SK-N-SH (cell line): ENCODE measurements around the gene PERCC1. TPM values are rescaled to one million over a fixed set of nuclear protein-coding genes. Genes with fewer than 3 reads are reported as not detected.

Experiments
- CTCF ChIA-PET: fragments of 300-600, 350-600 bp; formaldehyde crosslinking; extraction: SDS; loops from one replicate; lab custom pipeline; 2021; lab: Yijun Ruan, JAX
- POLR2A ChIA-PET: fragments of 350-600 bp; sonication (Branson Sonifier 250); formaldehyde crosslinking; extraction: SDS; loops from one replicate; lab custom pipeline; 2020; ENCODE audit warnings: antibody characterized with exemption, inconsistent platforms; lab: Yijun Ruan, JAX
- DNase-seq: peaks from one replicate; pipeline ENCODE4 v3.0.0; 2012
- H2AFZ ChIP-seq: fragments of 200-600 bp; sonication (generic); 2 replicates; pipeline ENCODE4 v1.8.1; 2016; ENCODE audit warnings: antibody characterized with exemption, mild to moderate bottlenecking, low read depth
- H3F3A ChIP-seq: fragments of 200-600 bp; sonication (generic); replicated peaks from 2 replicates; pipeline ENCODE3; 2016; ENCODE audit warnings: antibody characterized with exemption, mild to moderate bottlenecking; ENCODE audit not compliant: insufficient read depth
- H3K27ac ChIP-seq, 2 experiments: fragments of 200-500 bp in 1 of 2; fragments of 200-600 bp in 1 of 2; sonication (Bioruptor generic) in 1 of 2; sonication (generic), shearing (Covaris generic) in 1 of 2; 2 replicates each; pipeline versions ENCODE4 v1.5.1 to v1.6.1; 2014 to 2016; ENCODE audit warnings: low read depth in 2 of 2, inconsistent platforms in 1 of 2, low read length in 1 of 2, mild to moderate bottlenecking in 1 of 2, mixed read lengths in 1 of 2
- H3K27me3 ChIP-seq: fragments of 200-600 bp; sonication (generic), shearing (Covaris generic); 2 replicates; pipeline ENCODE4 v1.6.1; 2016; ENCODE audit warnings: mixed run types; ENCODE audit not compliant: insufficient read depth
- H3K36me3 ChIP-seq, 2 experiments: fragments of 200-500 bp in 1 of 2; fragments of 200-600 bp in 1 of 2; sonication (Bioruptor generic) in 1 of 2; sonication (generic) in 1 of 2; replicated peaks in 1 of 2; 2 replicates each; pipeline versions ENCODE3 to v1.5.1; 2014 to 2016; ENCODE audit warnings: low read length in 1 of 2, mild to moderate bottlenecking in 1 of 2; ENCODE audit not compliant: insufficient read depth in 2 of 2, control insufficient read depth in 1 of 2
- H3K4me1 ChIP-seq, 2 experiments: fragments of 200-500 bp in 1 of 2; fragments of 200-600 bp in 1 of 2; sonication (Bioruptor generic) in 1 of 2; sonication (generic), shearing (Covaris generic) in 1 of 2; 2 replicates each; pipeline versions ENCODE4 v1.5.1 to v1.6.1; 2014 to 2016; ENCODE audit warnings: low read depth in 1 of 2, low read length in 1 of 2, mixed run types in 1 of 2; ENCODE audit not compliant: insufficient read depth in 2 of 2, control insufficient read depth in 1 of 2
- H3K4me2 ChIP-seq: fragments of 200-600 bp; sonication (generic), shearing (Covaris generic); 2 replicates; pipeline ENCODE4 v1.6.1; 2017; ENCODE audit warnings: mixed run types
- H3K4me3 ChIP-seq, 2 experiments: fragments of 200-500 bp in 1 of 2; fragments of 200-600 bp in 1 of 2; sonication (Bioruptor generic) in 1 of 2; sonication (generic), shearing (Covaris generic) in 1 of 2; 2 replicates each; pipeline versions ENCODE4 v1.5.1 to v1.8.1; 2014 to 2016; ENCODE audit warnings: low read depth in 2 of 2, inconsistent platforms in 1 of 2, low read length in 1 of 2, mild to moderate bottlenecking in 1 of 2, mixed read lengths in 1 of 2, moderate library complexity in 1 of 2
- H3K79me2 ChIP-seq: fragments of 200-600 bp; sonication (generic); 2 replicates; pipeline ENCODE4 v1.8.1; 2017; ENCODE audit warnings: mild to moderate bottlenecking; ENCODE audit not compliant: insufficient read depth
- H3K9ac ChIP-seq: fragments of 200-600 bp; sonication (generic); 2 replicates; pipeline ENCODE4 v1.6.1; 2017; ENCODE audit warnings: mixed run types
- H3K9me2 ChIP-seq: fragments of 200-600 bp; sonication (generic); 2 replicates; pipeline ENCODE4 v1.6.1; 2017; ENCODE audit warnings: mixed run types
- H3K9me3 ChIP-seq: fragments of 200-600 bp; sonication (generic); 2 replicates; pipeline ENCODE4 v1.6.1; 2017; ENCODE audit warnings: mixed run types, mild to moderate bottlenecking, moderate library complexity
- H4K20me1 ChIP-seq: fragments of 200-600 bp; sonication (generic); 2 replicates; pipeline ENCODE4 v1.6.1; 2017; ENCODE audit warnings: mild to moderate bottlenecking, mixed run types; ENCODE audit not compliant: insufficient read depth
- EP300 ChIP-seq, 2 experiments: IDR thresholded peaks; 2 replicates each; pipeline versions ENCODE4 v1.4.0 to v1.6.1; 2012; ENCODE audit warnings: borderline replicate concordance in 1 of 2, low read depth in 1 of 2, low read length in 1 of 2
- EZH2phosphoT487 ChIP-seq: fragments of 200-600 bp; sonication (generic); IDR thresholded peaks from 2 replicates; pipeline ENCODE4 v1.6.1; 2017; ENCODE audit warnings: low read depth, mixed run types, mild to moderate bottlenecking, antibody characterized with exemption, moderate library complexity, borderline replicate concordance
- FOSL2 ChIP-seq: IDR thresholded peaks from 2 replicates; pipeline ENCODE4 v1.4.0; 2012; ENCODE audit warnings: low read depth, mild to moderate bottlenecking, moderate library complexity, borderline replicate concordance
- FOXM1 ChIP-seq: IDR thresholded peaks from 2 replicates; pipeline ENCODE4 v1.4.0; 2012; ENCODE audit warnings: low read depth, mild to moderate bottlenecking
- GABPA ChIP-seq: IDR thresholded peaks from 2 replicates; pipeline ENCODE4 v1.4.0; 2012; ENCODE audit warnings: low read depth, mild to moderate bottlenecking
- GATA2 ChIP-seq: sonication (generic); formaldehyde crosslinking; IDR thresholded peaks from 2 replicates; pipeline ENCODE4 v1.5.0; 2020; ENCODE audit warnings: mild to moderate bottlenecking, missing genetic modification reagents
- MXI1 ChIP-seq: IDR thresholded peaks from 2 replicates; pipeline ENCODE4 v1.6.1; 2012; ENCODE audit warnings: mild to moderate bottlenecking, low read depth, low read length, improper control_type of control experiment
- POLR2AphosphoS5 ChIP-seq: IDR thresholded peaks from 2 replicates; pipeline ENCODE4 v1.6.1; 2012; ENCODE audit warnings: low read depth, low read length
- RAD21 ChIP-seq: IDR thresholded peaks from 2 replicates; pipeline ENCODE4 v1.6.1; 2012; ENCODE audit warnings: mild to moderate bottlenecking, low read length
- RCOR1 ChIP-seq: fragments of 150-350 bp; IDR thresholded peaks from 2 replicates; pipeline ENCODE4 v1.6.1; 2017; ENCODE audit warnings: antibody characterized with exemption, low read length
- RXRA ChIP-seq: IDR thresholded peaks from 2 replicates; pipeline ENCODE4 v1.4.0; 2012; ENCODE audit warnings: low read depth, mild to moderate bottlenecking, borderline replicate concordance
- SIN3A ChIP-seq: IDR thresholded peaks from 2 replicates; pipeline ENCODE4 v1.6.1; 2012; ENCODE audit warnings: low read depth, mild to moderate bottlenecking, low read length, moderate library complexity, borderline replicate concordance
- SMC3 ChIP-seq: IDR thresholded peaks from 2 replicates; pipeline ENCODE4 v1.6.1; 2012; ENCODE audit warnings: low read depth, low read length, improper control_type of control experiment
- TAF1 ChIP-seq: IDR thresholded peaks from 2 replicates; pipeline ENCODE4 v1.6.1; 2012; ENCODE audit warnings: low read depth, mild to moderate bottlenecking, low read length, moderate library complexity, borderline replicate concordance
- TEAD4 ChIP-seq: IDR thresholded peaks from 2 replicates; pipeline ENCODE4 v1.4.0; 2012; ENCODE audit warnings: mild to moderate bottlenecking, borderline replicate concordance; ENCODE audit not compliant: insufficient read depth
- WGBS: methylation state at CpG from one replicate; pipeline ENCODE4 v1.1.6; 2017; ENCODE audit warnings: low lambda C conversion rate; 5-methylcytosine and 5-hydroxymethylcytosine counted together
- polyA plus RNA-seq, 3 experiments: library from polyadenylated mRNA; depleted of rRNA; stranded (reverse); fragments of >200 nt; gene quantifications; 2 replicates each; pipeline ENCODE4 v1.2.3, GENCODE V29; 2012
- TF ChIP-seq, protein P1 (sequence below): IDR thresholded peaks from 2 replicates; pipeline ENCODE4; 2012
- TF ChIP-seq, protein P2 (sequence below): fragments of 200-600 bp; sonication (generic); IDR thresholded peaks from 2 replicates; pipeline ENCODE4 v1.6.1; 2017; ENCODE audit warnings: antibody characterized with exemption, mild to moderate bottlenecking, moderate library complexity

The PERCC1 gene
- polyA plus RNA-seq, 1 of the 3 experiments (the other 2 are of a cell fraction), result not detected

- H3F3A ChIP-seq, result no peaks in the 10 kb centered on the region
- peak overlapping the region in 1 of 2 experiments; percentile 42; a peak in 1 of 4 replicates for H3K27ac ChIP-seq
- H3K27me3 ChIP-seq, result no peaks in the 10 kb centered on the region
- H3K36me3 ChIP-seq, result no peaks in the 10 kb centered on the region
- peak; percentile 53 for DNase-seq
- H3K9me2 ChIP-seq, result no peaks in the 10 kb centered on the region
- no peak overlapping the region; the same call in 1 of the 2 replicates for H3K9ac ChIP-seq
- H3K4me1 ChIP-seq, result peaks cover 0 to 6% of the 10 kb centered on the region in 2 experiments; a peak in 1 of 4 replicates
- peak overlapping the region; percentile 87 for H3K4me2 ChIP-seq
- H3K79me2 ChIP-seq, result peaks cover 40% of the 10 kb centered on the region
- no peaks in the 10 kb centered on the region for H3K9me3 ChIP-seq
- TF ChIP-seq EZH2phosphoT487, result no peak
- TF ChIP-seq TAF1, result no peak
- TF ChIP-seq GATA2 (CRISPR knock-in tag), result no peak
- no peak for TF ChIP-seq POLR2AphosphoS5
- no peak for TF ChIP-seq EP300 (IDR thresholded peaks at IDR 0.05; ENCODE audit: borderline replicate concordance in 1 of 2, low read depth in 1 of 2, low read length in 1 of 2)
- no peak for TF ChIP-seq SMC3
- no peak for TF ChIP-seq RCOR1
- no peak for TF ChIP-seq RXRA
- no peak for TF ChIP-seq FOSL2
- TF ChIP-seq, protein P1, sequence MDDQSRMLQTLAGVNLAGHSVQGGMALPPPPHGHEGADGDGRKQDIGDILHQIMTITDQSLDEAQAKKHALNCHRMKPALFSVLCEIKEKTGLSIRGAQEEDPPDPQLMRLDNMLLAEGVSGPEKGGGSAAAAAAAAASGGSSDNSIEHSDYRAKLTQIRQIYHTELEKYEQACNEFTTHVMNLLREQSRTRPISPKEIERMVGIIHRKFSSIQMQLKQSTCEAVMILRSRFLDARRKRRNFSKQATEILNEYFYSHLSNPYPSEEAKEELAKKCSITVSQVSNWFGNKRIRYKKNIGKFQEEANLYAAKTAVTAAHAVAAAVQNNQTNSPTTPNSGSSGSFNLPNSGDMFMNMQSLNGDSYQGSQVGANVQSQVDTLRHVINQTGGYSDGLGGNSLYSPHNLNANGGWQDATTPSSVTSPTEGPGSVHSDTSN, result no peak
- TF ChIP-seq MXI1, result no peak
- no peak for TF ChIP-seq SIN3A
- TF ChIP-seq RAD21, result no peak
- TF ChIP-seq FOXM1, result no peak
- TF ChIP-seq, protein P2, sequence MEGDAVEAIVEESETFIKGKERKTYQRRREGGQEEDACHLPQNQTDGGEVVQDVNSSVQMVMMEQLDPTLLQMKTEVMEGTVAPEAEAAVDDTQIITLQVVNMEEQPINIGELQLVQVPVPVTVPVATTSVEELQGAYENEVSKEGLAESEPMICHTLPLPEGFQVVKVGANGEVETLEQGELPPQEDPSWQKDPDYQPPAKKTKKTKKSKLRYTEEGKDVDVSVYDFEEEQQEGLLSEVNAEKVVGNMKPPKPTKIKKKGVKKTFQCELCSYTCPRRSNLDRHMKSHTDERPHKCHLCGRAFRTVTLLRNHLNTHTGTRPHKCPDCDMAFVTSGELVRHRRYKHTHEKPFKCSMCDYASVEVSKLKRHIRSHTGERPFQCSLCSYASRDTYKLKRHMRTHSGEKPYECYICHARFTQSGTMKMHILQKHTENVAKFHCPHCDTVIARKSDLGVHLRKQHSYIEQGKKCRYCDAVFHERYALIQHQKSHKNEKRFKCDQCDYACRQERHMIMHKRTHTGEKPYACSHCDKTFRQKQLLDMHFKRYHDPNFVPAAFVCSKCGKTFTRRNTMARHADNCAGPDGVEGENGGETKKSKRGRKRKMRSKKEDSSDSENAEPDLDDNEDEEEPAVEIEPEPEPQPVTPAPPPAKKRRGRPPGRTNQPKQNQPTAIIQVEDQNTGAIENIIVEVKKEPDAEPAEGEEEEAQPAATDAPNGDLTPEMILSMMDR, result no peak
- TF ChIP-seq GABPA, result no peak
- TF ChIP-seq TEAD4, result no peak
- peak overlapping the region; percentile 57 to 64; a peak in 2 of 4 replicates for H3K4me3 ChIP-seq
- POLR2A ChIA-PET, result interaction anchor here (0.6 to 1.4 kb wide), 3 partner anchors 13 to 51 kb away, joined by 3 to 7 read pairs (median 3); partner anchors contain the start of gene UQCC4
- CTCF ChIA-PET, result interaction anchor here (0.6 to 1.4 kb wide), 4 partner anchors 70 to 372 kb away, joined by 3 to 5 read pairs (median 3); no protein-coding TSS in a partner anchor
- H2AFZ ChIP-seq, result no peak overlapping the region
- 40% methylated on average over 9 of the region's 11 CpGs for WGBS
- H4K20me1 ChIP-seq, result peaks cover 9% of the 10 kb centered on the region; the same call in 1 of the 2 replicates
These were observed 23.1 kb upstream of the PERCC1 start for GRCh38 chr16:1407753-1408152.
